SK-N-SH treated with all-trans-retinoic acid at 6 μM for 48 hours (cell line): ENCODE measurements around the gene MPZL2.

Source experiments
- ATAC-seq: fragments of 200-7000 bp; cut with Tn5 transposase; 3 replicates; pipeline ENCODE4 v1.9.1; 2020; ENCODE audit warnings: mild to moderate bottlenecking, moderate library complexity
- ARNTL ChIP-seq: fragments of 450-650 bp; formaldehyde crosslinking; IDR thresholded peaks from 2 replicates; pipeline ENCODE4 v1.5.0; 2020; ENCODE audit warnings: low read depth, mild to moderate bottlenecking, moderate library complexity, borderline replicate concordance
- BACH2 ChIP-seq: fragments of 250-450 bp; sonication (Bioruptor Pico); IDR thresholded peaks from 2 replicates; pipeline ENCODE4 v1.9.0; 2021; ENCODE audit warnings: mild to moderate bottlenecking, borderline replicate concordance
- CSDC2 ChIP-seq: fragments of 250-450 bp; sonication (Bioruptor Pico); IDR thresholded peaks from 2 replicates; pipeline ENCODE4 v1.5.0; 2020; ENCODE audit warnings: mild to moderate bottlenecking, moderate library complexity
- ESRRG ChIP-seq: fragments of 250-450 bp; sonication (Bioruptor Pico); IDR thresholded peaks from 2 replicates; pipeline ENCODE4 v1.6.1; 2021; ENCODE audit warnings: mild to moderate bottlenecking
- GLIS3 ChIP-seq: fragments of 250-450 bp; sonication (Bioruptor Pico); IDR thresholded peaks from 2 replicates; pipeline ENCODE4 v1.5.0; 2020; ENCODE audit warnings: mild to moderate bottlenecking, moderate library complexity
- ISL1 ChIP-seq: fragments of 250-450 bp; sonication (Bioruptor Pico); IDR thresholded peaks from 2 replicates; pipeline ENCODE4 v2.1.2; 2022; ENCODE audit warnings: mild to moderate bottlenecking, moderate library complexity
- OSR1 ChIP-seq: fragments of 250-450 bp; sonication (Bioruptor Pico); IDR thresholded peaks from 2 replicates; pipeline ENCODE4 v1.8.0; 2022; ENCODE audit warnings: moderate library complexity, mild to moderate bottlenecking, inconsistent platforms
- PPARA ChIP-seq: fragments of 250-450 bp; sonication (Bioruptor Pico); IDR thresholded peaks from 2 replicates; pipeline ENCODE4 v1.5.0; 2020; ENCODE audit warnings: mild to moderate bottlenecking, borderline replicate concordance
- SNAI2 ChIP-seq: fragments of 250-450 bp; sonication (Bioruptor Pico); IDR thresholded peaks from 2 replicates; pipeline ENCODE4 v1.5.0; 2020; ENCODE audit warnings: mild to moderate bottlenecking, moderate library complexity
- TCF4 ChIP-seq: fragments of 250-450 bp; sonication (Bioruptor Pico); IDR thresholded peaks from 2 replicates; pipeline ENCODE4 v1.8.0; 2021; ENCODE audit warnings: mild to moderate bottlenecking, moderate library complexity, borderline replicate concordance
- ZC3H10 ChIP-seq: fragments of 250-450 bp; sonication (Bioruptor Pico); IDR thresholded peaks from 2 replicates; pipeline ENCODE4 v1.5.1; 2021; ENCODE audit warnings: mild to moderate bottlenecking, moderate library complexity
- ZFP3 ChIP-seq: fragments of 250-450 bp; sonication (Bioruptor Pico); IDR thresholded peaks from 2 replicates; pipeline ENCODE4 v1.5.0; 2020; ENCODE audit warnings: mild to moderate bottlenecking, moderate library complexity
- ZFP30 ChIP-seq: fragments of 450-650 bp; formaldehyde crosslinking; IDR thresholded peaks from 2 replicates; pipeline ENCODE4 v1.5.0; 2022; ENCODE audit warnings: mild to moderate bottlenecking, moderate library complexity
- ZNF565 ChIP-seq: fragments of 450-650 bp; formaldehyde crosslinking; conservative IDR thresholded peaks from 2 replicates; pipeline ENCODE4 v1.5.0; 2020; ENCODE audit warnings: low read depth, mild to moderate bottlenecking, moderate library complexity
- ZNF8 ChIP-seq: fragments of 450-650 bp; formaldehyde crosslinking; IDR thresholded peaks from 2 replicates; pipeline ENCODE4 v1.5.0; 2020; ENCODE audit warnings: mild to moderate bottlenecking, moderate library complexity
- TF ChIP-seq, protein P1 (sequence below): fragments of 250-450 bp; sonication (Bioruptor Pico); IDR thresholded peaks from 2 replicates; pipeline ENCODE4 v1.8.0; 2020; ENCODE audit warnings: mild to moderate bottlenecking, moderate library complexity, borderline replicate concordance
- TF ChIP-seq, protein P2 (sequence below): fragments of 250-450 bp; sonication (Bioruptor Pico); IDR thresholded peaks from 2 replicates; pipeline ENCODE4 v1.8.0; 2021; ENCODE audit warnings: low read depth, mild to moderate bottlenecking, moderate library complexity, borderline replicate concordance
- TF ChIP-seq, protein P3 (sequence below): fragments of 250-450 bp; sonication (Bioruptor Pico); IDR thresholded peaks from 2 replicates; pipeline ENCODE4 v1.5.0; 2020; ENCODE audit warnings: mild to moderate bottlenecking, moderate library complexity
- TF ChIP-seq, protein P4 (sequence below): fragments of 250-450 bp; sonication (Bioruptor Pico); IDR thresholded peaks from 2 replicates; pipeline ENCODE4 v1.5.1; 2021; ENCODE audit warnings: mild to moderate bottlenecking, moderate library complexity

Gene MPZL2

DNA sequence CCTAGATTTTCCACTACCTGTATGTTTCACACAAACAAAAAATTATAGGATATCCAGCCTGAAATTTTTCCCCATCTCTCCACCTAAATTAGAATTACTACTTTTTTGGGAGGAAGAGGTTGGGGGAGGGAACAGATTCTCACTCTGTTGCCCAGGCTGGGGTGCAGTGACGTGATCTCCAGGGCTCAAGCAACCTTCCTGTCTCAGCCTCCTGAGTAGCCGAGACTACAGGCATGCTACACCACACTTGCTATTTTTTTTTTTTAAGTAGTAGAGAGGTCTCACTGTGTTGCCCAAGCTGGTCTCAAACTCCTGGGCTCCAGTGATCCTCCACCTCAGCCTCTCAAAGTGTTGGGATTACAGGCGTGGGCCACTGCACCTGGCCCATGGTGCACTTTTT, 48.8 kb downstream of the MPZL2 start (continued):
- TF ChIP-seq, protein P1, sequence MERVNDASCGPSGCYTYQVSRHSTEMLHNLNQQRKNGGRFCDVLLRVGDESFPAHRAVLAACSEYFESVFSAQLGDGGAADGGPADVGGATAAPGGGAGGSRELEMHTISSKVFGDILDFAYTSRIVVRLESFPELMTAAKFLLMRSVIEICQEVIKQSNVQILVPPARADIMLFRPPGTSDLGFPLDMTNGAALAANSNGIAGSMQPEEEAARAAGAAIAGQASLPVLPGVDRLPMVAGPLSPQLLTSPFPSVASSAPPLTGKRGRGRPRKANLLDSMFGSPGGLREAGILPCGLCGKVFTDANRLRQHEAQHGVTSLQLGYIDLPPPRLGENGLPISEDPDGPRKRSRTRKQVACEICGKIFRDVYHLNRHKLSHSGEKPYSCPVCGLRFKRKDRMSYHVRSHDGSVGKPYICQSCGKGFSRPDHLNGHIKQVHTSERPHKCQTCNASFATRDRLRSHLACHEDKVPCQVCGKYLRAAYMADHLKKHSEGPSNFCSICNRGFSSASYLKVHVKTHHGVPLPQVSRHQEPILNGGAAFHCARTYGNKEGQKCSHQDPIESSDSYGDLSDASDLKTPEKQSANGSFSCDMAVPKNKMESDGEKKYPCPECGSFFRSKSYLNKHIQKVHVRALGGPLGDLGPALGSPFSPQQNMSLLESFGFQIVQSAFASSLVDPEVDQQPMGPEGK: no peak
- no peak for TF ChIP-seq ARNTL (CRISPR knock-in tag)

DNA sequence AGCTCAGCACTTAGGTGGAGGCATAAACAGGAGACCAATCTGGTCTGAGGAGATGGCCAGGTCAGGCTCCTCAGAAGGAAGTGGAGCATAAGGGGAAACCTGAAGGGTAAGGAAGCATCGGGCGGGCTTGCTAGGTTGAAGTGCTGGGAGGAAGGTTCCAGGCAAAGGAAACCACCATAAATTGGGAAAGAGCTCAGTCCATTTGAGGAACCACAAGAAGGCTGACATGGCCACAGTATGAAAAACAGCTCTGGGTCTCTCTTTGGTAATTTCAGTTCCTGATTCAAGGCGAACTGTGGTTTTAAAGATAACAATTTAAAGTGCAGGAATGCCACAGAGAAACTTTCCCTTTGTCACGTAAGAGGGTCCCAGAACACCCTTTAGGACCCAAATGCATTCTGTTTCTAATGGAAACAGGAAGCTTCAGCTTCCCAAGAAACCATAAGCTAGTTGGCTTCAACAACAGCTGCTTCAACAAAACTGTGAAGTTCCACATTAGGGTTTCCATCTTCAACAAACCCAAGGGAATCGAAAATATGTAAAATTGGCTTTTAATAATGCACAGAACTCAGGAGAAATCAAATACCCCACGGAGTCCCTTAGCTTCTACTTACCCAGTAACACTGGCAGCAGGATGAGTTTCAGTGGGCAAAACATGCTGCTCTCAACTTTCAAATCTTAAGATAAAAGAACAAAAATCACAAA, 49.7 kb downstream of the MPZL2 start:
- ATAC-seq: no peak

DNA sequence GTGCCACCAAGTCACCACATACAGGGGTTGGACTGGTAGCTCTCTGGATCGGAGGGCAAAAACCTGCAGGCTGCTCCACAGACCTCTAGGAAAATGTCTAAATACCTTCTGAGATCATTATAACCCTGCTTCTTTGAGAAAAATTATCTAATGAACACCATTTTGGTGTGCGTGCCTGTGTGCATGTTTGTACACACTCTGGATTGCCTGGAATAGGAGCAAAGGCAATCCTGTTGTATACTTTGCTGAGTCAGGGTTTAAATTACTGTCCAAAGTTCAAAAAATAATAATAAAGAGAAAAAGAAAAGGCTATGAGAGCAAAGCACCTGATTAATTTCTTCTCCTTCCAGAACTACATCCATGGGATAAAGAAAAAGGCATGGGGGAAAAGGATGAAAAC, 50.3 kb downstream of the MPZL2 start:
- no peak for ATAC-seq
- no peak for TF ChIP-seq ZNF8
- no peak for TF ChIP-seq ESRRG (CRISPR knock-in tag)
- no peak for TF ChIP-seq OSR1 (CRISPR knock-in tag)
- no peak for TF ChIP-seq ARNTL (CRISPR knock-in tag)
- TF ChIP-seq, protein P1: no peak
- no peak for TF ChIP-seq ZC3H10
- no peak for TF ChIP-seq ZNF565 (CRISPR knock-in tag)
- no peak for TF ChIP-seq GLIS3 (CRISPR knock-in tag)
- TF ChIP-seq, protein P2, sequence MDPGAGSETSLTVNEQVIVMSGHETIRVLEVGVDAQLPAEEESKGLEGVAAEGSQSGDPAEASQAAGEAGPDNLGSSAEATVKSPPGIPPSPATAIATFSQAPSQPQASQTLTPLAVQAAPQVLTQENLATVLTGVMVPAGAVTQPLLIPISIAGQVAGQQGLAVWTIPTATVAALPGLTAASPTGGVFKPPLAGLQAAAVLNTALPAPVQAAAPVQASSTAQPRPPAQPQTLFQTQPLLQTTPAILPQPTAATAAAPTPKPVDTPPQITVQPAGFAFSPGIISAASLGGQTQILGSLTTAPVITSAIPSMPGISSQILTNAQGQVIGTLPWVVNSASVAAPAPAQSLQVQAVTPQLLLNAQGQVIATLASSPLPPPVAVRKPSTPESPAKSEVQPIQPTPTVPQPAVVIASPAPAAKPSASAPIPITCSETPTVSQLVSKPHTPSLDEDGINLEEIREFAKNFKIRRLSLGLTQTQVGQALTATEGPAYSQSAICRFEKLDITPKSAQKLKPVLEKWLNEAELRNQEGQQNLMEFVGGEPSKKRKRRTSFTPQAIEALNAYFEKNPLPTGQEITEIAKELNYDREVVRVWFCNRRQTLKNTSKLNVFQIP: no peak
- no peak for TF ChIP-seq ZFP30 (CRISPR knock-in tag)
- no peak for TF ChIP-seq TCF4 (CRISPR knock-in tag)
- TF ChIP-seq BACH2: no peak
- TF ChIP-seq ZFP3 (CRISPR knock-in tag): no peak
- TF ChIP-seq, protein P3, sequence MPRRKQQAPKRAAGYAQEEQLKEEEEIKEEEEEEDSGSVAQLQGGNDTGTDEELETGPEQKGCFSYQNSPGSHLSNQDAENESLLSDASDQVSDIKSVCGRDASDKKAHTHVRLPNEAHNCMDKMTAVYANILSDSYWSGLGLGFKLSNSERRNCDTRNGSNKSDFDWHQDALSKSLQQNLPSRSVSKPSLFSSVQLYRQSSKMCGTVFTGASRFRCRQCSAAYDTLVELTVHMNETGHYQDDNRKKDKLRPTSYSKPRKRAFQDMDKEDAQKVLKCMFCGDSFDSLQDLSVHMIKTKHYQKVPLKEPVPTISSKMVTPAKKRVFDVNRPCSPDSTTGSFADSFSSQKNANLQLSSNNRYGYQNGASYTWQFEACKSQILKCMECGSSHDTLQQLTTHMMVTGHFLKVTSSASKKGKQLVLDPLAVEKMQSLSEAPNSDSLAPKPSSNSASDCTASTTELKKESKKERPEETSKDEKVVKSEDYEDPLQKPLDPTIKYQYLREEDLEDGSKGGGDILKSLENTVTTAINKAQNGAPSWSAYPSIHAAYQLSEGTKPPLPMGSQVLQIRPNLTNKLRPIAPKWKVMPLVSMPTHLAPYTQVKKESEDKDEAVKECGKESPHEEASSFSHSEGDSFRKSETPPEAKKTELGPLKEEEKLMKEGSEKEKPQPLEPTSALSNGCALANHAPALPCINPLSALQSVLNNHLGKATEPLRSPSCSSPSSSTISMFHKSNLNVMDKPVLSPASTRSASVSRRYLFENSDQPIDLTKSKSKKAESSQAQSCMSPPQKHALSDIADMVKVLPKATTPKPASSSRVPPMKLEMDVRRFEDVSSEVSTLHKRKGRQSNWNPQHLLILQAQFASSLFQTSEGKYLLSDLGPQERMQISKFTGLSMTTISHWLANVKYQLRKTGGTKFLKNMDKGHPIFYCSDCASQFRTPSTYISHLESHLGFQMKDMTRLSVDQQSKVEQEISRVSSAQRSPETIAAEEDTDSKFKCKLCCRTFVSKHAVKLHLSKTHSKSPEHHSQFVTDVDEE (CRISPR knock-in tag): no peak
- TF ChIP-seq, protein P4, sequence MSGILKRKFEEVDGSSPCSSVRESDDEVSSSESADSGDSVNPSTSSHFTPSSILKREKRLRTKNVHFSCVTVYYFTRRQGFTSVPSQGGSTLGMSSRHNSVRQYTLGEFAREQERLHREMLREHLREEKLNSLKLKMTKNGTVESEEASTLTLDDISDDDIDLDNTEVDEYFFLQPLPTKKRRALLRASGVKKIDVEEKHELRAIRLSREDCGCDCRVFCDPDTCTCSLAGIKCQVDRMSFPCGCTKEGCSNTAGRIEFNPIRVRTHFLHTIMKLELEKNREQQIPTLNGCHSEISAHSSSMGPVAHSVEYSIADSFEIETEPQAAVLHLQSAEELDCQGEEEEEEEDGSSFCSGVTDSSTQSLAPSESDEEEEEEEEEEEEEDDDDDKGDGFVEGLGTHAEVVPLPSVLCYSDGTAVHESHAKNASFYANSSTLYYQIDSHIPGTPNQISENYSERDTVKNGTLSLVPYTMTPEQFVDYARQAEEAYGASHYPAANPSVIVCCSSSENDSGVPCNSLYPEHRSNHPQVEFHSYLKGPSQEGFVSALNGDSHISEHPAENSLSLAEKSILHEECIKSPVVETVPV (CRISPR knock-in tag): no peak
- TF ChIP-seq CSDC2: no peak
- no peak for TF ChIP-seq ISL1 (CRISPR knock-in tag)
- TF ChIP-seq SNAI2: no peak

More for the DNA sequence above, 49.7 kb downstream of the MPZL2 start:
- TF ChIP-seq BACH2 (no peak), GLIS3 (CRISPR knock-in tag) (no peak), SNAI2 (no peak), ZNF8 (no peak), ESRRG (CRISPR knock-in tag) (no peak), PPARA (CRISPR knock-in tag) (no peak)
- TF ChIP-seq, protein P1: no peak
- TF ChIP-seq, all 23 proteins: peak for 0
